Thyroid gland (tissue), 4 donors: ENCODE data around the gene RPS21.

Experiments
- CTCF ChIP-seq, 6 experiments: fragments of 200-600 bp in 3 of 6; fragments of 450-650 bp in 3 of 6; sonication (generic) in 3 of 6; IDR thresholded peaks; one replicate each; pipeline ENCODE4 v1.5.1; 2016 to 2019; ENCODE audit warnings: antibody characterized with exemption in 6 of 6, mild to moderate bottlenecking in 2 of 6, inconsistent platforms in 1 of 6, moderate library complexity in 1 of 6
- POLR2A ChIP-seq, 2 donors: fragments of 450-650 bp; IDR thresholded peaks; one replicate each; pipeline ENCODE4 v1.6.1; 2017; ENCODE audit warnings: antibody characterized with exemption in 2 of 2, mild to moderate bottlenecking in 2 of 2, moderate library complexity in 1 of 2

GRCh38 chr20:62354811-62355341 is 32.0 kb upstream of the RPS21 start:
- TF ChIP-seq CTCF (IDR thresholded peaks at IDR 0.05) (no peak), POLR2A (IDR thresholded peaks at IDR 0.05) (no peak)
